Activated T-helper 2 cell treated with anti-CD3 and anti-CD28 coated beads, Interferon-gamma antibody, Interleukin-2, Interleukin-4, amounts not matched to agents 10 μg/mL and 5 μg/mL and 100 μg/mL, durations not matched to agents 14 hours and 24 hours and 36 hours (primary cell): Measurements from ENCODE around the gene KRTAP10-2. TPM values are rescaled to one million over a fixed set of nuclear protein-coding genes. Genes with fewer than 3 reads are reported as not detected.

Experiments used
- DNase-seq: peaks from one replicate; pipeline ENCODE4 v3.0.0; 2021; ENCODE audit warnings: low spot score
- H3K27ac Mint-ChIP-seq: one replicate; pipeline ENCODE4 v1.8.0; 2021; ENCODE audit warnings: mixed read lengths
- H3K27me3 Mint-ChIP-seq: one replicate; pipeline ENCODE4 v1.8.0; 2021; ENCODE audit warnings: low read depth, mixed read lengths
- H3K36me3 Mint-ChIP-seq: one replicate; pipeline ENCODE4 v1.8.0; 2021; ENCODE audit warnings: low read depth, mixed read lengths
- H3K4me1 Mint-ChIP-seq: one replicate; pipeline ENCODE4 v1.8.0; 2021; ENCODE audit warnings: low read depth, mixed read lengths
- H3K4me3 Mint-ChIP-seq: one replicate; pipeline ENCODE4 v1.8.0; 2021; ENCODE audit warnings: low read depth, mild to moderate bottlenecking, moderate library complexity, mixed read lengths
- H3K9me3 Mint-ChIP-seq: one replicate; pipeline ENCODE4 v1.8.0; 2021; ENCODE audit warnings: mixed read lengths
- intact Hi-C: fragments of 100-400 bp; cut with micrococcal nuclease; formaldehyde crosslinking; loops from one replicate; pipeline ENCODE4 v1.15.1; 2023
- total RNA-seq: library from RNA; stranded (reverse); gene quantifications from 2 replicates; pipeline ENCODE4 v1.2.3, GENCODE V29; 2022

Gene KRTAP10-2
- total RNA-seq, 1 donor from 2014 or later = not detected

GRCh38 chr21:44520326-44521300 is 30.7 kb downstream of the KRTAP10-2 start:
- intact Hi-C loops = no loop called here
- H3K4me1 Mint-ChIP-seq = peaks cover 4% of the 10 kb centered on the region
- no peaks in the 10 kb centered on the region for H3K36me3 Mint-ChIP-seq
- H3K4me3 Mint-ChIP-seq = no peak overlapping the region
- H3K9me3 Mint-ChIP-seq = no peaks in the 10 kb centered on the region
- no peaks in the 10 kb centered on the region for H3K27me3 Mint-ChIP-seq
- H3K27ac Mint-ChIP-seq = no peak overlapping the region
- no peak for DNase-seq

- Mint-ChIP-seq H3K27ac (no peak overlapping the region), H3K27me3 (no peaks in the 10 kb centered on the region)
Measured at GRCh38 chr21:44519346-44520325, 31.7 kb downstream of the KRTAP10-2 start.

GRCh38 chr21:44518686-44519085 is 32.6 kb downstream of the KRTAP10-2 start:
- Mint-ChIP-seq H3K36me3 (no peaks in the 10 kb centered on the region), H3K27me3 (no peaks in the 10 kb centered on the region), H3K4me3 (no peak overlapping the region)

More at GRCh38 chr21:44519346-44520325, 31.7 kb downstream of the KRTAP10-2 start:
- Mint-ChIP-seq H3K36me3 (no peaks in the 10 kb centered on the region), H3K4me1 (peaks cover 4% of the 10 kb centered on the region), H3K4me3 (no peak overlapping the region), H3K9me3 (no peaks in the 10 kb centered on the region)
- intact Hi-C loops = no loop called here
- no peak for DNase-seq

GRCh38 chr21:44517175-44517899 is 34.0 kb downstream of the KRTAP10-2 start:
- Mint-ChIP-seq H3K36me3 (no peaks in the 10 kb centered on the region), H3K27me3 (no peaks in the 10 kb centered on the region), H3K4me1 (peaks cover 4% of the 10 kb centered on the region), H3K4me3 (peak overlapping the region; percentile 52), H3K27ac (no peak overlapping the region), H3K9me3 (no peaks in the 10 kb centered on the region)
- intact Hi-C loops = no loop called here
- peak; percentile 33 for DNase-seq

More at GRCh38 chr21:44518686-44519085, 32.6 kb downstream of the KRTAP10-2 start:
- H3K27ac Mint-ChIP-seq = no peak overlapping the region
- DNase-seq = no peak
- no peaks in the 10 kb centered on the region for H3K9me3 Mint-ChIP-seq
- intact Hi-C loops = no loop called here
- peaks cover 4% of the 10 kb centered on the region for H3K4me1 Mint-ChIP-seq

- Mint-ChIP-seq H3K9me3 (no peaks in the 10 kb centered on the region), H3K27me3 (no peaks in the 10 kb centered on the region), H3K36me3 (no peaks in the 10 kb centered on the region), H3K27ac (no peak overlapping the region), H3K4me3 (no peak overlapping the region), H3K4me1 (peaks cover 4% of the 10 kb centered on the region)
- DNase-seq = no peak
- intact Hi-C loops = no loop called here
Measured at GRCh38 chr21:44516828-44517174, 34.5 kb downstream of the KRTAP10-2 start.

GRCh38 chr21:44516342-44516741 is 35.0 kb downstream of the KRTAP10-2 start:
- Mint-ChIP-seq H3K27ac (no peak overlapping the region), H3K36me3 (no peaks in the 10 kb centered on the region), H3K4me1 (peaks cover 4% of the 10 kb centered on the region), H3K27me3 (no peaks in the 10 kb centered on the region), H3K9me3 (no peaks in the 10 kb centered on the region), H3K4me3 (no peak overlapping the region)
- no peak for DNase-seq
- intact Hi-C loops = no loop called here

GRCh38 chr21:44515359-44516165 is 35.7 kb downstream of the KRTAP10-2 start:
- Mint-ChIP-seq H3K27me3 (no peaks in the 10 kb centered on the region), H3K27ac (no peak overlapping the region), H3K9me3 (no peaks in the 10 kb centered on the region), H3K4me3 (no peak overlapping the region), H3K4me1 (peaks cover 4% of the 10 kb centered on the region), H3K36me3 (no peaks in the 10 kb centered on the region)
- DNase-seq = no peak
- intact Hi-C loops = no loop called here

- DNase-seq = no peak
- intact Hi-C loops = no loop called here
- Mint-ChIP-seq H3K9me3 (no peaks in the 10 kb centered on the region), H3K36me3 (no peaks in the 10 kb centered on the region), H3K27me3 (no peaks in the 10 kb centered on the region), H3K4me1 (peaks cover 4% of the 10 kb centered on the region), H3K4me3 (no peak overlapping the region), H3K27ac (no peak overlapping the region)
Measured at GRCh38 chr21:44514746-44515358, 36.5 kb downstream of the KRTAP10-2 start.

- intact Hi-C loops = no loop called here
- no peaks in the 10 kb centered on the region for H3K27me3 Mint-ChIP-seq
- no peaks in the 10 kb centered on the region for H3K9me3 Mint-ChIP-seq
- H3K4me1 Mint-ChIP-seq = peaks cover 4% of the 10 kb centered on the region
- DNase-seq = no peak
- H3K4me3 Mint-ChIP-seq = no peak overlapping the region
- no peak overlapping the region for H3K27ac Mint-ChIP-seq
- H3K36me3 Mint-ChIP-seq = no peaks in the 10 kb centered on the region
Measured at GRCh38 chr21:44514218-44514520, 37.1 kb downstream of the KRTAP10-2 start.

- Mint-ChIP-seq H3K4me3 (no peak overlapping the region), H3K4me1 (peaks cover 4% of the 10 kb centered on the region), H3K36me3 (no peaks in the 10 kb centered on the region), H3K9me3 (no peaks in the 10 kb centered on the region), H3K27me3 (no peaks in the 10 kb centered on the region), H3K27ac (no peak overlapping the region)
- intact Hi-C loops = no loop called here
- no peak for DNase-seq
Measured at GRCh38 chr21:44513389-44514217, 37.7 kb downstream of the KRTAP10-2 start.
